ENCODE data around the gene CRIP2.

DNA sequence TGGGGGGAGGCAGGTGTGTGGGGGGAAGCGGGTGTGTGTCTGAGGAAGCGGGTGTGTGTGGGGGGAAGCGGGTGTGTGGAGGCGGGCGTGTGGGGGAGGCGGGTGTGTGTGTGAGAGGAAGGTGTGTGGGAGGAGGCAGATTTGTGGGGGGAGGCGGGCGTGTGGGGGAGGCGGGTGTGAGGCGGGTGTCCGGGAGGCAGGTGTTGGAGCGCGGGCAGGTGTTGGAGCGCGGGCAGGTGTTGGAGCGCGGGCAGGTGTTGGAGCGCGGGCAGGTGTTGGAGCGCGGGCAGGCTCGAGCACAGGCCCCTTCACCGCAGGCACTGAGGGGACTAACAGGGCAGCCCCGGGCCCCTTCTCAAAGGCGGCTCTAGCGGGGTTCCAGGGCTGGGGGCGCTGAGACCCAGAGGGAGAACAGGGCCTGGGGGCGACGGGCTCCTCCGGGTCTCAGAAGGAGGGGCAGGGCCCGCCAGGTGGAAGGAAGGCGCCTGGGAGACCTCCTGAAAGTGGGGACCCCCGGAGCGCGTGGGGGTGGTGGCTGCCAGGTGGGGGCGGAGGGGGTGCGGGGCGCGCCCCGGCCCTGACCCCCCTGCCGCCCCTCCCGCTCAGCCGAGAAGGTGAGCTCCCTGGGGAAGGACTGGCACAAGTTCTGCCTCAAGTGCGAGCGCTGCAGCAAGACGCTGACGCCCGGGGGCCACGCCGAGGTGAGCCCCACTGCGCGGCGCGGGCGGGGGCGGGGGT, 3.2 kb downstream of the CRIP2 start:
- TF ChIP-seq, protein P1, sequence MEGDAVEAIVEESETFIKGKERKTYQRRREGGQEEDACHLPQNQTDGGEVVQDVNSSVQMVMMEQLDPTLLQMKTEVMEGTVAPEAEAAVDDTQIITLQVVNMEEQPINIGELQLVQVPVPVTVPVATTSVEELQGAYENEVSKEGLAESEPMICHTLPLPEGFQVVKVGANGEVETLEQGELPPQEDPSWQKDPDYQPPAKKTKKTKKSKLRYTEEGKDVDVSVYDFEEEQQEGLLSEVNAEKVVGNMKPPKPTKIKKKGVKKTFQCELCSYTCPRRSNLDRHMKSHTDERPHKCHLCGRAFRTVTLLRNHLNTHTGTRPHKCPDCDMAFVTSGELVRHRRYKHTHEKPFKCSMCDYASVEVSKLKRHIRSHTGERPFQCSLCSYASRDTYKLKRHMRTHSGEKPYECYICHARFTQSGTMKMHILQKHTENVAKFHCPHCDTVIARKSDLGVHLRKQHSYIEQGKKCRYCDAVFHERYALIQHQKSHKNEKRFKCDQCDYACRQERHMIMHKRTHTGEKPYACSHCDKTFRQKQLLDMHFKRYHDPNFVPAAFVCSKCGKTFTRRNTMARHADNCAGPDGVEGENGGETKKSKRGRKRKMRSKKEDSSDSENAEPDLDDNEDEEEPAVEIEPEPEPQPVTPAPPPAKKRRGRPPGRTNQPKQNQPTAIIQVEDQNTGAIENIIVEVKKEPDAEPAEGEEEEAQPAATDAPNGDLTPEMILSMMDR (IDR thresholded peaks at IDR 0.05; ENCODE audit: low read depth, low read length, missing input control) = no peak
- TF ChIP-seq YY1 (IDR thresholded peaks at IDR 0.05) (no peak), TAF1 (conservative IDR thresholded peaks at IDR 0.05) (no peak), EGR1 (IDR thresholded peaks at IDR 0.05; ENCODE audit: low read depth in 2 of 2) (no peak), RAD21 (IDR thresholded peaks at IDR 0.05) (no peak), FOXA2 (IDR thresholded peaks at IDR 0.05) (no peak), GABPA (IDR thresholded peaks at IDR 0.05 in 1 of 2, conservative IDR thresholded peaks at IDR 0.05 in 1 of 2) (no peak), RXRA (IDR thresholded peaks at IDR 0.05) (no peak), FOXA1 (IDR thresholded peaks at IDR 0.05) (no peak), HNF4G (IDR thresholded peaks at IDR 0.05) (no peak)
- TF ChIP-seq, protein P2, sequence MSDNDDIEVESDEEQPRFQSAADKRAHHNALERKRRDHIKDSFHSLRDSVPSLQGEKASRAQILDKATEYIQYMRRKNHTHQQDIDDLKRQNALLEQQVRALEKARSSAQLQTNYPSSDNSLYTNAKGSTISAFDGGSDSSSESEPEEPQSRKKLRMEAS (IDR thresholded peaks at IDR 0.05) = no peak
- TF ChIP-seq, protein P3, sequence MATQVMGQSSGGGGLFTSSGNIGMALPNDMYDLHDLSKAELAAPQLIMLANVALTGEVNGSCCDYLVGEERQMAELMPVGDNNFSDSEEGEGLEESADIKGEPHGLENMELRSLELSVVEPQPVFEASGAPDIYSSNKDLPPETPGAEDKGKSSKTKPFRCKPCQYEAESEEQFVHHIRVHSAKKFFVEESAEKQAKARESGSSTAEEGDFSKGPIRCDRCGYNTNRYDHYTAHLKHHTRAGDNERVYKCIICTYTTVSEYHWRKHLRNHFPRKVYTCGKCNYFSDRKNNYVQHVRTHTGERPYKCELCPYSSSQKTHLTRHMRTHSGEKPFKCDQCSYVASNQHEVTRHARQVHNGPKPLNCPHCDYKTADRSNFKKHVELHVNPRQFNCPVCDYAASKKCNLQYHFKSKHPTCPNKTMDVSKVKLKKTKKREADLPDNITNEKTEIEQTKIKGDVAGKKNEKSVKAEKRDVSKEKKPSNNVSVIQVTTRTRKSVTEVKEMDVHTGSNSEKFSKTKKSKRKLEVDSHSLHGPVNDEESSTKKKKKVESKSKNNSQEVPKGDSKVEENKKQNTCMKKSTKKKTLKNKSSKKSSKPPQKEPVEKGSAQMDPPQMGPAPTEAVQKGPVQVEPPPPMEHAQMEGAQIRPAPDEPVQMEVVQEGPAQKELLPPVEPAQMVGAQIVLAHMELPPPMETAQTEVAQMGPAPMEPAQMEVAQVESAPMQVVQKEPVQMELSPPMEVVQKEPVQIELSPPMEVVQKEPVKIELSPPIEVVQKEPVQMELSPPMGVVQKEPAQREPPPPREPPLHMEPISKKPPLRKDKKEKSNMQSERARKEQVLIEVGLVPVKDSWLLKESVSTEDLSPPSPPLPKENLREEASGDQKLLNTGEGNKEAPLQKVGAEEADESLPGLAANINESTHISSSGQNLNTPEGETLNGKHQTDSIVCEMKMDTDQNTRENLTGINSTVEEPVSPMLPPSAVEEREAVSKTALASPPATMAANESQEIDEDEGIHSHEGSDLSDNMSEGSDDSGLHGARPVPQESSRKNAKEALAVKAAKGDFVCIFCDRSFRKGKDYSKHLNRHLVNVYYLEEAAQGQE (IDR thresholded peaks at IDR 0.05) = no peak
- TF ChIP-seq, protein P4, sequence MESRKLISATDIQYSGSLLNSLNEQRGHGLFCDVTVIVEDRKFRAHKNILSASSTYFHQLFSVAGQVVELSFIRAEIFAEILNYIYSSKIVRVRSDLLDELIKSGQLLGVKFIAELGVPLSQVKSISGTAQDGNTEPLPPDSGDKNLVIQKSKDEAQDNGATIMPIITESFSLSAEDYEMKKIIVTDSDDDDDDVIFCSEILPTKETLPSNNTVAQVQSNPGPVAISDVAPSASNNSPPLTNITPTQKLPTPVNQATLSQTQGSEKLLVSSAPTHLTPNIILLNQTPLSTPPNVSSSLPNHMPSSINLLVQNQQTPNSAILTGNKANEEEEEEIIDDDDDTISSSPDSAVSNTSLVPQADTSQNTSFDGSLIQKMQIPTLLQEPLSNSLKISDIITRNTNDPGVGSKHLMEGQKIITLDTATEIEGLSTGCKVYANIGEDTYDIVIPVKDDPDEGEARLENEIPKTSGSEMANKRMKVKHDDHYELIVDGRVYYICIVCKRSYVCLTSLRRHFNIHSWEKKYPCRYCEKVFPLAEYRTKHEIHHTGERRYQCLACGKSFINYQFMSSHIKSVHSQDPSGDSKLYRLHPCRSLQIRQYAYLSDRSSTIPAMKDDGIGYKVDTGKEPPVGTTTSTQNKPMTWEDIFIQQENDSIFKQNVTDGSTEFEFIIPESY (IDR thresholded peaks at IDR 0.05) = no peak
- TF ChIP-seq, protein P5, sequence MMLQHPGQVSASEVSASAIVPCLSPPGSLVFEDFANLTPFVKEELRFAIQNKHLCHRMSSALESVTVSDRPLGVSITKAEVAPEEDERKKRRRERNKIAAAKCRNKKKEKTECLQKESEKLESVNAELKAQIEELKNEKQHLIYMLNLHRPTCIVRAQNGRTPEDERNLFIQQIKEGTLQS (IDR thresholded peaks at IDR 0.05) = no peak

All from liver (tissue), 3 donors.